HepG2 (cell line): ENCODE data around the gene P4HB. TPM values are rescaled to one million over a fixed set of nuclear protein-coding genes. Genes with fewer than 3 reads are reported as not detected.
A peak's percentile ranks its signal among the peaks of the same experiment; 100 is the strongest.

Experiments
- BORCS8-MEF2B ChIP-seq: sonication (generic); formaldehyde crosslinking; IDR thresholded peaks from 2 replicates; pipeline ENCODE4 v1.8.0; 2022; ENCODE audit warnings: mild to moderate bottlenecking, missing genetic modification reagents
- CBX5 ChIP-seq: sonication (generic); formaldehyde crosslinking; IDR thresholded peaks from 2 replicates; pipeline ENCODE4 v1.4.0; 2020; ENCODE audit warnings: missing genetic modification reagents, borderline replicate concordance
- DNMT1 ChIP-seq: sonication (generic); formaldehyde crosslinking; IDR thresholded peaks from 2 replicates; pipeline ENCODE4 v1.5.1; 2020; ENCODE audit warnings: mild to moderate bottlenecking, missing genetic modification reagents
- HDAC6 ChIP-seq: fragments of 200-600 bp; sonication (generic); IDR thresholded peaks from 2 replicates; pipeline ENCODE4 v1.7.0; 2017; ENCODE audit warnings: mild to moderate bottlenecking, antibody characterized with exemption, low read length, low read depth
- HIC2 ChIP-seq: sonication (generic); formaldehyde crosslinking; IDR thresholded peaks from 2 replicates; pipeline ENCODE4 v1.9.0; 2022; ENCODE audit warnings: low read depth, missing genetic modification reagents
- IKZF1 ChIP-seq: fragments of 450-650 bp; IDR thresholded peaks from 2 replicates; pipeline ENCODE4 v1.7.1; 2016
- ISL2 ChIP-seq: sonication (generic); formaldehyde crosslinking; IDR thresholded peaks from 2 replicates; pipeline ENCODE4 v1.5.0; 2020; ENCODE audit warnings: missing genetic modification reagents
- PPARG ChIP-seq: conservative IDR thresholded peaks from 2 replicates; pipeline ENCODE4 v1.6.1; 2016; ENCODE audit warnings: missing biosample characterization, missing genetic modification reagents
- REL ChIP-seq: sonication (generic); formaldehyde crosslinking; conservative IDR thresholded peaks from 2 replicates; pipeline ENCODE4 v1.8.0; 2022; ENCODE audit warnings: mild to moderate bottlenecking, missing genetic modification reagents, moderate library complexity
- ZEB1 ChIP-seq: IDR thresholded peaks from 2 replicates; pipeline ENCODE4 v1.6.1; 2012; ENCODE audit warnings: mild to moderate bottlenecking, low read depth, inconsistent platforms; ENCODE audit not compliant: insufficient replicate concordance
- ZNF225 ChIP-seq: sonication (generic); formaldehyde crosslinking; IDR thresholded peaks from 2 replicates; pipeline ENCODE4 v1.4.0; 2020; ENCODE audit warnings: mild to moderate bottlenecking, missing genetic modification reagents
- ZNF251 ChIP-seq: sonication (generic); formaldehyde crosslinking; IDR thresholded peaks from 2 replicates; pipeline ENCODE4 v1.9.0; 2021; ENCODE audit warnings: mild to moderate bottlenecking, missing genetic modification reagents
- ZNF407 ChIP-seq: sonication (generic); formaldehyde crosslinking; IDR thresholded peaks from one replicate; pipeline ENCODE4 v1.5.1; 2020; ENCODE audit warnings: mild to moderate bottlenecking, missing genetic modification reagents; ENCODE audit errors: not compliant biosample characterization
- polyA plus RNA-seq, 8 experiments: library from polyadenylated mRNA; depleted of rRNA in 3 of 8; stranded (reverse) in 7 of 8; unstranded in 1 of 8; fragments of >200 nt; fragmentation: Illumina TruSeq in 4 of 8; extraction: Trizol in 4 of 8; gene quantifications; 2 replicates each; pipeline versions ENCODE4 v1.2.1 to v1.2.3, GENCODE V29; 2011 to 2016; ENCODE audit warnings: low read depth in 4 of 8, missing spikeins in 1 of 8, mixed read lengths in 1 of 8; ENCODE audit not compliant: insufficient read depth in 1 of 8
- total RNA-seq, 5 experiments: library from RNA; depleted of rRNA; stranded (reverse); fragments of >200 nt; fragmentation: Illumina TruSeq; extraction: Trizol; gene quantifications; 2 replicates each; pipeline ENCODE4 v1.2.3, GENCODE V29; 2016; ENCODE audit warnings: low read depth in 1 of 5
- TF ChIP-seq, protein P1 (sequence below): sonication (generic); formaldehyde crosslinking; IDR thresholded peaks from 2 replicates; pipeline ENCODE4 v1.8.1; 2023; ENCODE audit warnings: mild to moderate bottlenecking, missing genetic modification reagents
- TF ChIP-seq, protein P2 (sequence below): sonication (generic); formaldehyde crosslinking; IDR thresholded peaks from 2 replicates; pipeline ENCODE4 v1.4.0; 2020; ENCODE audit warnings: missing genetic modification reagents

The P4HB gene
- total and polyA plus RNA-seq, 2 of the 13 experiments (the other 11 are each of a cell fraction or from before 2014, with no cell fraction given): 185 to 782 TPM

DNA sequence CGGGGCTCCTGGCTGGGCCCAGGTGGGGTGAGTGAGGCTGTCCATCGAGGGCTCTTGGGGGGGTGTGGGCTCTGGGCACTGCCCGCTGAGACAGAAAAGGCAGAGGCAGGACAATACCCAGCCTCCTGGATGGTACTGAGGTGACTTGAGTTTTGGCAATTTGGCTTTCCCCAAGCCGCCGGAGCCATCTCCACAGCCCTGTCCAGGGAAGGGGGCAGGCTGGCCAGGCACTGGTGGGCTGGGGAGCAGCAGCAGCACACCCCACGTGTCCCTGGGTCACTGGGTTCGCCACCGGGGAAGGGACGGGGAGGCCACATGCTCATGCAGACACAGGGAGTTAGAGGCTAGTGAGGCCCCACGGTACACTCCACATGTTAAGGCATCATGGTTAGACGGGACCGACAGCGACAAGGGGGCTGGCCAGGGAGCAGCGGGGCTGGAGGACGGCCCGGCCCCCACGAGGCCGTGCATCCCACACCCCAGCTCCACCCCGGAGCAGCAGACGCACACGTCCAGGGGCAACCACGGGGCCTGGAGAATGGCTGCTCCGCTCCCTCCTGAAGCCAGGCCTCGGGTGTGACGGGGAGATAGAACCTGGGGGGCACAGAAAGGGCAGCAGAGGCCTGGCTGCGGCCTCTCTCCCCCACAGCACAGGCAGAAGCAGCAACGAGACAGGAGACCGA is 7.8 kb upstream of the P4HB start (continued):
- TF ChIP-seq ZEB1 (no peak), IKZF1 (no peak), ZNF251 (CRISPR knock-in tag) (0 out of 2 replicates have a peak, but pooled peaks have one; percentile 22), CBX5 (CRISPR knock-in tag) (peak; percentile 56; the same call in 1 of the 2 replicates), ZNF407 (CRISPR knock-in tag) (no peak), PPARG (CRISPR knock-in tag) (no peak), HIC2 (CRISPR knock-in tag) (no peak), DNMT1 (CRISPR knock-in tag) (peak; percentile 9; the same call in 1 of the 2 replicates), REL (CRISPR knock-in tag) (0 out of 2 replicates have a peak, but pooled peaks have one; percentile 38), HDAC6 (no peak), ZNF225 (CRISPR knock-in tag) (no peak), BORCS8-MEF2B (peak; percentile 35; the same call in 1 of the 2 replicates), ISL2 (CRISPR knock-in tag) (no peak; the same call in 1 of the 2 replicates)
- TF ChIP-seq, protein P1, sequence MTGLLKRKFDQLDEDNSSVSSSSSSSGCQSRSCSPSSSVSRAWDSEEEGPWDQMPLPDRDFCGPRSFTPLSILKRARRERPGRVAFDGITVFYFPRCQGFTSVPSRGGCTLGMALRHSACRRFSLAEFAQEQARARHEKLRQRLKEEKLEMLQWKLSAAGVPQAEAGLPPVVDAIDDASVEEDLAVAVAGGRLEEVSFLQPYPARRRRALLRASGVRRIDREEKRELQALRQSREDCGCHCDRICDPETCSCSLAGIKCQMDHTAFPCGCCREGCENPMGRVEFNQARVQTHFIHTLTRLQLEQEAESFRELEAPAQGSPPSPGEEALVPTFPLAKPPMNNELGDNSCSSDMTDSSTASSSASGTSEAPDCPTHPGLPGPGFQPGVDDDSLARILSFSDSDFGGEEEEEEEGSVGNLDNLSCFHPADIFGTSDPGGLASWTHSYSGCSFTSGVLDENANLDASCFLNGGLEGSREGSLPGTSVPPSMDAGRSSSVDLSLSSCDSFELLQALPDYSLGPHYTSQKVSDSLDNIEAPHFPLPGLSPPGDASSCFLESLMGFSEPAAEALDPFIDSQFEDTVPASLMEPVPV (CRISPR knock-in tag): peak; percentile 67
- TF ChIP-seq, protein P2, sequence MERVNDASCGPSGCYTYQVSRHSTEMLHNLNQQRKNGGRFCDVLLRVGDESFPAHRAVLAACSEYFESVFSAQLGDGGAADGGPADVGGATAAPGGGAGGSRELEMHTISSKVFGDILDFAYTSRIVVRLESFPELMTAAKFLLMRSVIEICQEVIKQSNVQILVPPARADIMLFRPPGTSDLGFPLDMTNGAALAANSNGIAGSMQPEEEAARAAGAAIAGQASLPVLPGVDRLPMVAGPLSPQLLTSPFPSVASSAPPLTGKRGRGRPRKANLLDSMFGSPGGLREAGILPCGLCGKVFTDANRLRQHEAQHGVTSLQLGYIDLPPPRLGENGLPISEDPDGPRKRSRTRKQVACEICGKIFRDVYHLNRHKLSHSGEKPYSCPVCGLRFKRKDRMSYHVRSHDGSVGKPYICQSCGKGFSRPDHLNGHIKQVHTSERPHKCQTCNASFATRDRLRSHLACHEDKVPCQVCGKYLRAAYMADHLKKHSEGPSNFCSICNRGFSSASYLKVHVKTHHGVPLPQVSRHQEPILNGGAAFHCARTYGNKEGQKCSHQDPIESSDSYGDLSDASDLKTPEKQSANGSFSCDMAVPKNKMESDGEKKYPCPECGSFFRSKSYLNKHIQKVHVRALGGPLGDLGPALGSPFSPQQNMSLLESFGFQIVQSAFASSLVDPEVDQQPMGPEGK (CRISPR knock-in tag): 0 out of 2 replicates have a peak, but pooled peaks have one; percentile 2
